Measurements from ENCODE around the gene TUSC2.
"Not testable (repeated sequence)": the region's sequence is repeated elsewhere in the genome, so short reads cannot be mapped to it uniquely, and the experiment has no call there.

Gene TUSC2

DNA sequence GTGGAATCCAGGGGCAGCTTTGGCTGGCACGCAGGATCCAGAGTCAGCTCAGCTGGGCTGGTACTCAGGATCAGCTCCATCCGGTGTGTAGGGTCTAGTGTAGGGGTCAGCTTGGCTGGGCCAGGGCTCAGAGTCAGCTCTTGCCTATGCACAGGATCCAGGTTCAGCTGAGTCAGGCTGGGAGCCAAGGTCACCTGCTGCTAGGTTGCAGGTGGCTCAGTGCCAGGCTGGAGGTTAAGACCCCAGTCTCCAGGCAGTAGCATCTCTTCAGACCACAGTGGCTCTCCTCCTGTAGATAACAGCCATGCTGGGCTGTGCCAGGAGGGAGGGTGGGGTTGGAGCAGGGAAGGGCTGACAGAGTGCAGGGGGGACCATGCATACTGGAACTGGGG is 30.6 kb downstream of the TUSC2 start:
- FAIRE-seq = no peak
- DNase-seq (ENCODE audit: insufficient read length, low spot score) = no peak

DNA sequence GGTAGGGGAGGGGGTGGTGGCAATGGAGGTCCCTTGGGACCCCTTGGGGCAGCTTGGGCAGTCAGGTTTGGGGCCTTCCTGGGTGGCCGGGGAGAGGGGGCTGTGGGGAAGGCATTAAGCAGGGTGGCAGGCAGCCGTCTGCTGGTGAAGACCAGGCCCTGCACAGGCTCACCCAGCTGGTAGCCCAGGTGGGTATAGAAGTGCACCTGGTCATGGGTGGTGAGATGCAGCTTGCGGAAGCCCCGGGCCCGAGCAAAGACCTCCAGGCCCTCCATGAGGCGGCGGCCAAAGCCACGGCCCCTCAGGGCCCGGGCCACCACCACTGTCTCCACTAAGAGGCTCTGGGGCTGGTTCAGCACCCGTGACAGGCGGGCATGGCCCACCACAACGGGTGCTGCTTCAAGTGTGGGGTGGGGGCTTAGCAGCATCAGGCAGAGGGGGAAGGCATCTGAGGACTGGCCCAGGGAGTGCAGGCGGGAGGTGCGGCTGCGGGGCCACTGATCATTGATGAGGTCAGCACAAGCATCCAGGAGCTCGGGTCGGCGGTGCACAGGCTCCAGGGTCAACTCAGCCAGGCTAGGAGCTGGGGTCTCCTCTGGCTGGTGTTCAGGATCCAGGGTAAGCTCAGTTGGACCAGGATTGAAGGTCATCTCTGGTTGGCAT is 31.2 kb downstream of the TUSC2 start:
- DNase-seq (ENCODE audit: insufficient read length, low spot score) (no peak), FAIRE-seq (no peak)

DNA sequence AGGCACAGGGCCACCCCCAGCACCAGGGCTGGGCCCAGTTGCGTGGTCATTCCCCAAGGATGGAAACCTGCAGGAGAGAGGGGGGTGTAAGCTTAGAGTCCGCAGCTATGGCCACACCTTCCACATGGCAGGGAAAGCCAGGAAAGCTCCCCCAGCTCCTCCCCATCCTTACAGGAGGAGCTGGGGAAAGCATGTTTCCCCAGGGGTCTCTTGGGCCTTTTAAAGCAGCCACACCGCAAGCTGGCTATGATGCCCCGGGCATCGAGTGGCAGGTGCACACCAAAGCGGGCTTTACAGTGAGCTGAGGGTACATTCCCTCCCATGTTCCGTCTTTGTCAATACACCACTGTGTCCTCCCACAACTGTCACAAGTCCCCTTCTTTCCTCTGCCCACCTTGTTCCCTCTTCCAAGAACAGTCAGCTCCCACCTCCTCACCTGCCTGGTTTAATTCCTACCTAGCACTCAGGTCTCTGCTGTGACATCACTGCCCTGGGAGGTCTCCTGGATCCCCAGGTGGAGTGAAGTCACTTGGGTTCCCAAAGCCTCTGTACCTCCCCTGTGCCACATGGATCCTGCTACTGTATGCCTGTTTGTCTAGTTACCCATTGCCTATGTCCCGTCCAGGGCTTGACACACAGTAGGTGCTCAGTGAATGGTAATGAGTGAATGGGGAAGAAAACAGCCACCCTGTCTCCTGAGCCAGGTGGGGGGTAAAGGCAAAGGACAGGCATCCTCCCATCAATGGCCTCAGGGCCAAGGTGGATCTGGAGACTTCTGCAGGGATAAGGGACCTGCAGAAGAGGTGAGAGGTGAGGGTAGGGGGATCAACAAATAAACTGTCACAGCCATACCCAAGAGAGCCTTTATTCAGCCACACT is 32.2 kb downstream of the TUSC2 start:
- FAIRE-seq (no peak), DNase-seq (ENCODE audit: insufficient read length, low spot score) (no peak)

DNA sequence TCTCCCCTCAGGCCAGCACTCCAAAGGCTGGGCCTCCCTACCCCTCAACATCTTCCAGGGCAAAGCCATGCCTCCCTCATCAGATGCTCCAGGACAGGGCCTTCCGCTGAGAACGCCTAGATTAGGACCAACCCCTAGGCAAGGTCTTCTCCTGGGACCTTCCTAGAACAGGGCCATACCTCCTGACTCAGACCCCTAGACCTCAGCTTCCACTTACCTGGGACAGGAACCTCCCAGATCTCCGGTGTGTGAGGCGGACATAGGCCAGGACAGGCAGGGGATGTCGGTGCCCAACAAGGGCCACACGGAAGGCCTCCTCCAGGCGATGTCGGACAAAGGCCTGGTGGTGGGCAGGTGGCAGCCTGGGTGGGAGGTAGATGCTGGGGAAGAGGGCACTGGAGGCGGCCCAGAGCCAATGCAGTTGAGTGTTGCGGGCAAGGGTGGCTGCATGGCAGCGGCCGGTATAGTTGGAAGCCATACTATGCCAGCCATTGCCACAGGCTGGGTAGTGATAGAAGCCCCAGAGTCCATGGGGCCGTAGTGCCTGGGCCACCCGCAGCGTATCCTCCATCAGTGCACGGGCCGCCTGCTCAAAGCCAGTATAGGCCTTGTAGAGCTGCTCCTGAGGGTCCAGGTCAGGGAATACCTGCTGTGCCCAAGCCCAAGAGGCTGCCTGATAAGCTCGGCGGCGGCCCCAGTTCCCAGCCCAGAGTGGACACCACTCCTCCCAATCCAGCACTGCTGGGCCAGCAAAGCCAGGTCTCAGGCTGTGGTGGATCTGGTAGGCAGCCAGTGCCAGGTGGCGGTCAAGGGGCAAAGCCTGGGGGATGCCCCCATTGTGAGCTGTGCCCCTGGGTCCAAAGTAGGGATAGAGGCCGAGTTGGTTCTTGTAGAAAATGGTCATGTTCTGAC is 33.3 kb downstream of the TUSC2 start:
- FAIRE-seq = no peak
- no peak for DNase-seq (ENCODE audit: insufficient read length, low spot score)

DNA sequence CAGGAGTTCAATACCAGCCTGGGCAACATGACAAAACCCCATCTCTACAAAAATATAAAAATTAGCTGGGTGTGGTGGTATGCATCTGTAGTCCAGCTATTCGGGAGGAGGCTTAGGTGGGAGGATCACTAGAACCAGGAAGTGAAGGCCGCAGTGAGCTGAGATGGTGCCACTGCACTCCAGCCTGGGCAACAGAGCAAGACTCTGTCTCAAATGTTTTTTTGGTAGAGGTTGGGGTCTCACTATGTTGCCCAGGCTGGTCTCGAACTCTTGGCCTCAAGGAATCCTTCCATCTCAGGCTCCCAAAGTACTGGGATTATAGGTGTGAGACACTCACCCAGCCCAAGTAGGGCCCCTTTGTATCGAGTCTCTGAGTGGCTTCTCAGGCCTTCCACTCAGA is 33.9 kb downstream of the TUSC2 start:
- FAIRE-seq = no peak
- DNase-seq (ENCODE audit: insufficient read length, low spot score) = no peak

DNA sequence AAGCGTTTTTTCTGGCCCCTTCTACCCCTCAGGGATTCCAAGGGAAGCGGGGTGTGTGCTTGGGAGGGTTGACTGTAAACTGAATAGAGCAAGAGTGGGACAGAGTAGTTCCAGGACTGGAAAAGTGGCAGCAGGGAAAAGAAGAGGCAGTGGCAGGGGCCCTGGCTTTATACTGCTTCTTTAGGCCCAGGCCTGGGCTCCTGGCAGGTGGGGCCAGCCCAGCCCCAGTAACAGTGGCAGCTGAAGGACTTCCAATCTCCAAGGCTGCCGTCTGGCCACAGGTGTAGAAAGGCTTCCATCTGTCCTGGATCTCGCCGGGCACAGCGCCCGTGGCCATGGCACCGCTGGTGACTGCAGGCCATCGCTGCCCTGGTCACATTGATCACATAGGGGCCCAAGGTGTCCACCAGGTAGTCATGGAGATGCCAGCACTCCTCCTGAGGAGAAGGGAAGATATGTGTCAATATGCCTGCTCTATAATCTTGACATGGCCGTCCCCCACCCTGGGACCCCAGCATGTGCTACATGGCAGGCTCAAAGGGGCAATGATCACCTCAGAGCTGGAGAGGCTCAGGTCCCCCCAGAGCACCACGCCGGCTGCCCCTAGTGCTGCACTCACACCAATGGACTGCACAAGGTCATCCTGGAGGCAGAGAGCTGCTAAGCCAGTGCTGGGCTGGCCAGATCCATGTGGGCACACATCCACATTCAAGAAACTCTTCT is 34.8 kb downstream of the TUSC2 start:
- peak; percentile 35 for FAIRE-seq

DNA sequence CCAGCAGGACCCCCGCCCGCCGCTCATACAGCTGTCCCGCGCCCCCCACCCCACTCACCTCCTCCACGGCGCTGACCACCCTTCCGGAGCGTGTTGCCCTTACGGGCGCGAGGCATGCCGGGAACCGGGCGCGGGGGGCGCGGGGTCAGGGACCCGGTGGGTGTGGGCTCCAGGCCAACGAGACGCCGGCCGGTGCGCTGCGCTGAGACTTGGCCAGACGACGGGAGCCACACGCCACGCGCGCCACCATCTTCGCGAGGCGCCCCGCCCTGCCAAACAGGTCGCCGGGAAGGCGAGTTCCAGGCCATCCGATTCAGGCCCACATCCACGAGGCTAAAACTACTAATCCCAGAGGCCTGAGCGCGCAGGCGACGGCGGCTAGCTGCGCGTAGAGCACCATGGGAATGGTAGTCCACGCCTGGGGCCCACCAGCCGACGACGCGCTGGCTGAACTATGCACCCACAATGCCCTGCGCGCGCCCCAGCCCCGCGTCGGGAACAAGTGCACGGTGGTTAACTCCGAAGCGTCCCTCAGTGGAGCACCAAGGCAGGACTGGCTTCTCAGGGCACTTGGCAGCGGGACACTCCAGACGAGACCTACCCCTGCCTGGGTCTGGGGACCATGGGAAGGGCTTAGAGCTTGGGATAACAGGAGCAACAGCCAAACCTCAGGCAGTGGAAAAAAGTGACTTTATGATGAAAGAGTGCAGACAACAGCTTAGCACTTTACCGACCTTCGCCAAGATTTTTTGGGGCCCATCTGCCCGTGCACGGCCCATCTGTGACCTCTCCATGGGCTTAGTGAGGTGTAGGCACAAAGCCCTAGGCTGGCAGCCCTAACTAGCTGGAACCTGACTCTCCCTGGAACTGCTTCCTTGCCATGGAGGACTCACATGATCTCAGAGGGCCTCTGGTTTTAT is 35.6 kb downstream of the TUSC2 start, which contains the start of gene IFRD2:
Gene IFRD2, minus strand, starts transcription at position 271 of the 920 bp plus-strand sequence. Its CDS starts 155 bp downstream, at position 116.
- DNase-seq (ENCODE audit: insufficient read length, low spot score) = peak; percentile 96
- FAIRE-seq = peak; percentile 99

More for the DNA sequence above, 34.8 kb downstream of the TUSC2 start:
- no peak for DNase-seq (ENCODE audit: insufficient read length, low spot score)

DNA sequence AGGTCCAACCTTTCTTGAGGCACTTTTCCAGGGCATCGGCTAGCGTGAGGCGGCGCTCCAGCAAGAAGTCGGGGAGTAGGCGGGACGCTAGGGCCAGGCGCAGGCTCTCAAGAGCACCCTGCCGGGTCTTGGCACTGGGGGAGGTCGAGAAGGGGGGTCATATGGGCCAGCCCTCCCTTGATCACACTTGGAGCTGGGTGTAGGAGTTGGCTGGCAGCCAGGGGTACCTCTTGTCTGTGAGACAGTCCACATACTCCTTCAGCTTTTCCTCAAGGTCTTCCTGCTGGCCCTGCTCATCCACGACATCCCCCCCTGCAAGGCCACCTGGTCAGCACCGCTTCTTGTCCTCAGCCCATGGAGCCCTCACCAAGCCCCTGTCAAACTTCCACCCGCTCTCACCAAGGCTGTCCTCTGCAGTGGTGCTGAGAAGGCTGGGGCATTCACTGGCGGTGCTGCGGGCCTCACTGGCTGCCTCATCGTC is 37.8 kb downstream of the TUSC2 start:
- FAIRE-seq = no peak
- DNase-seq (ENCODE audit: insufficient read length, low spot score) = no peak

DNA sequence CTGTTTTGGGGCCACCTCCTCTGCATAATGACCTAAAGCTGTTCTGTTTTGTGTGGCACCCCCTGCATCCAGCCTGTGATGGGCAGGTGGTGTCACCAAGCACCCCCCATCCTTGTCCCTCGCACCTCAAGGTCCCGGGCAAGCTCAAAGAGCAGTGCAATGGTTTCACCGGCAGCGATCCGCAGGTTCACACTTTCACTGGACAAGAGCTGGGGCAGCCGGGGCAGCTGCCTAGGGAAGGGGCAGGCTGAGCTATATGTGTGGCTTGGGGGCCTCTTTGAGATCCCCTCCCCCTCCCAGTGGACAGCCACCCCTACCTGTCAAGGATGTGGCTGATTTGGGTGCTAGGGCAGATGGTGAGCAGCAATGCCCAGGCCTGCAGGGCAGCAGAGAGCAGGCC is 38.9 kb downstream of the TUSC2 start:
- no peak for DNase-seq (ENCODE audit: insufficient read length, low spot score)
- no peak for FAIRE-seq

DNA sequence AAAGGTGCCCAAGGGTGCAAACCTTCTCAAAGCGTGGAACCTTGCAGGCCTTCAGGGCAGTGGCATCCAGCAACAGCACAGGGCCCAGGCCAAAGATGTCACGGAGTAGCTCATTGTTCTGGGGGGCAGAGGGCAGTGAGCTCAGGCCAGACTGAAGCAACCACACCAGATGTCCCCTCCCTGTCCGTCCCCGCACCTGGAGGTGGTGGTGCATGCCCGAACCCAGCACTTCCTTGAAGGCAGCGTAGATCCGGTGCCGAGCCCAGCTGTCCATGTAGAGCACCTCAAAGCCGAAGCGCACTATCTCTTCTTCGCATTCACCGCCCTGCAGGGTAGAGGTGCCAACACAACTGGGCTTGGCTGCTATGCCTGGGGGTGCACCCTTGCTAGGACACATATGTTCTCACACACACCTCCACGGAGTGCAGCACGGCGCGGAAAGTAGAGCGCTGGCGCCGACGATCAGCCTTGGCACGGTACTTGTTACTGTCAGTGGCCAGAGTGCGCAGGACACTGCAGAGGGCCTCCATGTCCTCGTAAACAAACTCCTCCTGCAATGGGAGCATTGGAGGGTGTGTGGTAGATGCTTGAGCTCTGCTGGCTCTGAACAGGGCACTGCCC is 39.5 kb downstream of the TUSC2 start:
- no peak for DNase-seq (ENCODE audit: insufficient read length, low spot score)
- no peak for FAIRE-seq

DNA sequence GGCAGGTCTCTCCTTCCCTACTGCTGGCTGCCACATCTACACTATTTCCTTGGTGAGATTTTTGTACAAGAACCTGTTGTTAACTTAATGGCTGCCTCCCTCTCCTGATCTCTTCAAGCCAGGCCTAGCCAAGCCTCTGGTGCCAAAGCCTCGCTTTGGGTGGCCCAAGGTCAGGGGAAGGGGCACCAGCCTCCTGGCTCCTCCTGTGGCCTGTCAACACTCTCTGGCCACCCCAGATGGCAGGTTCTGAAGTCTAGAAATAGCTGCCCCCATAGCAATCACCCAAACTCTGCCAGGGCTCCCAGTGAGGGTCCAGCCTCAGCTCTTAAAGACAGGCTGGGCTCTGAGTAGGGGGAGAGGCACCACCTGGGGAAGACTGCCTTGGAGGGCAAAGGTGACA is 40.8 kb downstream of the TUSC2 start:
- FAIRE-seq (no peak), DNase-seq (ENCODE audit: insufficient read length, low spot score) (no peak)

DNA sequence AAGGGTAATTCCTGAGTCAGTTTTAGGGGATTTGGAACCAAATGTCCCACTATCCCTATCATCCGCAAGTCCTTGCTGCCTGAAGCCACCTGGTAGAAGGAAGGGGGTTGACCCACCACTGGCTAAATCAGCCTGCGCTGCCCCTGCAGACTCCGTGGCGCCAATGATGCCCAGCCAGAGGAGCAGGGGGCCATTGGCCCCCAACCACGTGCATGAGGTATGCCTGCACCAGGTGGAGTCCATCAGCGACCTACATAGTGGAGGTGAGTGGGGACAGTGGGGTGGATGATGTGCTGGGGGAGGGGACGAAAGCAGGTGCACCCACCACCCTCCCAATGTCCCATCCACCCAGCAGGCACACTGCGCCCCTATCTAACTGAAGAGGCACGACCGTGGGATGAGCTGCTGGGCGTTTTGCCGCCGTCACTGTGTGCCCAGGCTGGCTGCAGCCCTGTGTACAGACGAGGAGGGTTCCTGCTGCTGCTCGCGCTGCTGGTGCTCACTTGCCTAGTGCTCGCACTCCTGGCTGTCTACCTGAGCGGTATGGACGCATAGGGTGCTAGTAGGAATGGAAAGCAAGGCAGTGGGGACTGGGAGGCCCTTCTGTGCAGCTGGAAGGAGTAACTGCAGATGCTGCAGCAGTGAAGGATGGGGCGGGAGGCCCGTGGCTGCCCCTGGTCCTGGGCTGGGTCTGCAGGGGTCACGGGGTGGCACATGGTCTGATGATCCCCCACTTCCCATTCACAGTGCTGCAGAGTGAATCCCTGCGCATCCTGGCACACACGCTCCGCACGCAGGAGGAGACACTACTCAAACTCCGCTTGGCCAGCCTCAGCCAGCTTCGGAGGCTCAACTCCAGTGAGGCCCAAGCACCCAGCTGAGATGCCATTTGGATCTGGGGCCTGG is 41.4 kb downstream of the TUSC2 start:
- FAIRE-seq = no peak
- no peak for DNase-seq (ENCODE audit: insufficient read length, low spot score)

DNA sequence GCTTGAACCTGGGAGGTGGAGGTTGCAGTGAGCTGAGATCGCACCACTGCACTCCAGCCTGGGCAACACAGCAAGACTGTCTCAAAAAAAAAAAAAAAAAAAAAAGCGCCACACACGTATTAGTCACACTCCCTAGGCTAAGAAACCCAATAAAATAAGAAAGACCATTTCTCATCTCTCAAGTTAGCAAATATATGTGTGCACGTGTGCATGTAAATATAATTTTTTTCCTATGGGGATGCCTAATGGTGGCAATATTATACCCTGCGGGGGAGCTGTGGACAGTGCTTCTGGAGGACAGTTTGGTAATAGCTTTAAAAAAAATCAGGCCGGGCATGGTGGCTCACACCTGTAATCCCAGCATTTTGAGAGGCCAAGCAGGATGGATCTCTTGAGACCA is 43.9 kb downstream of the TUSC2 start:
- not testable (repeated sequence) for FAIRE-seq; DNase-seq (ENCODE audit: insufficient read length, low spot score)

DNA sequence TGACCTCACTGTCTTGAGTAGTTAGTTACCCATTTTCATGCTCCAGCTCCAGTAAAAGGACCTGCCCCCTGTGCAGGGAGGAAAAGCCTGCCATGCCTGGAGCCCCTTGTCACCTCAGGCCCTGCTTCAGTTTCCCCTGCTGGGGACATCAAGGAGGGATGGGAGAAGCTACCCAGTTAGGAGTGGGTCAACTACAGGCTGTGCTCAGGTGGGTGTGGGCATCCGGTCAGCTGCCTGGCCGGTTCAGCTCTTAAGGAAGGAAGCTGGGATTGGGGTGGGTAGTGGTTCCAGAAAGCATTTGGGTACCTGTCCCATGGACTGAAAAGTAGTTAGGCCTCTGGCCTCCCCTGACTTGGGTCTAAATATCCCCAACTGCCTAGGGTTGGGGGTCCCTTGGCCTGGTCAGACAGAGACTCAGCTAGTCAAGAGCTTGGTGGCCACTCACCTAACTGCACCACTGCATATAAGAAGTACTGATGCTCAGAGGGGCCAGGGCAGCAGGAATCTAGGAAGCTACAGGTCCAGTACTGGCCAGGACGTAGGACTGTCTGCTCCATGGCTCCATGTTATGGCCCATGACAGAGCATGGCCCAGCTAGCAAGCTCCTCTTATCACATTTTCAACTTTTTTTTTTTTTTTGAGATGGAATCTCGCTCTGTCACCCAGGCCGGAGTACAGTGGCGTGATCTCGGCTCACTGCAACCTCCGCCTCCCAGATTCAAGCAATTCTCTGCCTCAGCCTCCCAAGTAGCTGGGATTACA is 48.6 kb downstream of the TUSC2 start:
- FAIRE-seq (no peak), DNase-seq (ENCODE audit: insufficient read length, low spot score) (no peak)

DNA sequence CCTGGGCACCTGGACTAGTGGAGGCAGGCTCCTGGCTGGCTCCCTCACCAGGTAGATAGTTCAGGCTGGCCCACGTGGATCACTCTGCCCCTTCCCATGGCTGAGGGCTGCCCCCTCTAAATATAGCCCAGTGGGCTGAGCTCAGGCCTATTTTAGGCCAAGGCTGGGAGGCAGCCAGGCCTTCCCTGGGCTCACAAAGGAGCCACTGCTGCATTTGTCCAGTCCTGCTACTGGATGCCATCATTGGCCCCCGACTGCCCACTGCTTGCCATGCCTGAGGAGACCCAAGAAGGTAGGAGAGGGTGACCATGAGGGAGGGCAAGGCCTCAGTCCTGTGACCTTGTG is 49.2 kb downstream of the TUSC2 start, which contains the start of gene LSMEM2:
Gene LSMEM2, plus strand, starts transcription at position 208 of the 345 bp plus-strand sequence. Its CDS starts 27 bp downstream, at position 235.
- DNase-seq (ENCODE audit: insufficient read length, low spot score) (no peak), FAIRE-seq (no peak)

DNA sequence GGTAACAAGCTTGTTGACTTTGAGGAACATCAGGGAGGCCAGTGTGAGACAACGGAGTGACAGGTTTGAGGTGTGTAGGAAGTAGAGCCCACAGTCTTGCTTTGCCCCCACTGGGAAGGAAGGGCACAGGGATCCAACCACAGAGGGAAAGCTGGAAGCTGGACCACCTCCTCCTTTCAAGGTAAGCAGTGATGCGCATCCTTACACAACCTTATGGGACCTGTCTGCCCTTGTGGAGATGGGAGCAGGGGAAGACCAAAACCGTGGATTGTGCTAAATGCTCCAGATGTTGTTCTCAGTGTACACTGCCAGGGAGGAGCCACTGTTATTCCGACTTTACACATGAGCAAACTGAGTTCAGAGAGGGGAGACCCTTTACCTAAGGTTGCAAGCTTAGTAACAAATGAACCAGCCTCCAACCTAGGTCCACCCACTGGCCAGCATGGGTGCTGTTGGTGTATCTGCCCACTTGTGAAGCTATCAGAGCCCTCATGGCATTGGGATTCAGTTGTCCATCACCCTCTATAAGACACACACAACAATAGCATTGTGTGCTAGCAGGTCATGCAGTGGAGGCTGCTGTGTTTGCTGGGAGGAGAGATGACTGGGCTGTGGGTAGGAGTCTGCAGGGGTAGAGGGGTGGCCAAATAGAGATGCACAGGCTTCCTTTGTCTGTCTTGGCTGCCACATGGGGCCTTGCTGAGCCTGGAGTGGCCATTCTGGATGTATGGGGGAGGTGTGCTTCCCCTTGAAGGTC is 49.7 kb downstream of the TUSC2 start:
- FAIRE-seq (no peak), DNase-seq (ENCODE audit: insufficient read length, low spot score) (no peak)

Data from GM19239 (cell line).